ENCODE measurements around the gene BCAS2.

DNA sequence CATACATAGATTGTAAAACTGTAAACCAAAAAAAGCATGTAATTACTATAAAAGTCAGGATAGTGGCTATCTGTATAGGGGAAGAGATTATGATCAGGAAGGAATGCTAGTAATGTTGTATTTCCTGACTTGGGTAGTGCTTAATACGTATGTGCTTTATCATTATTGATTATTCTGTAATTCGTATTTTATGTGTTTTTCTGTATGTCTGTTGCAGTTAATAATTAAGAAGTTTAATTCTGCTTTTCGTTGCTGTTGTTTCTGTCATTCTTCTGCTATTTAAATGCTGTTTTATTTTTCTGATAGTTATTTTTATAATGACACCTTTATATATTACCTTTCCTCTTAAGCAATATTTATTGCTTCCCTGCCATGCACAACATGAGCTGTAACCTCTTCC, 41.1 kb downstream of the BCAS2 start:
- TF ChIP-seq, protein P1, sequence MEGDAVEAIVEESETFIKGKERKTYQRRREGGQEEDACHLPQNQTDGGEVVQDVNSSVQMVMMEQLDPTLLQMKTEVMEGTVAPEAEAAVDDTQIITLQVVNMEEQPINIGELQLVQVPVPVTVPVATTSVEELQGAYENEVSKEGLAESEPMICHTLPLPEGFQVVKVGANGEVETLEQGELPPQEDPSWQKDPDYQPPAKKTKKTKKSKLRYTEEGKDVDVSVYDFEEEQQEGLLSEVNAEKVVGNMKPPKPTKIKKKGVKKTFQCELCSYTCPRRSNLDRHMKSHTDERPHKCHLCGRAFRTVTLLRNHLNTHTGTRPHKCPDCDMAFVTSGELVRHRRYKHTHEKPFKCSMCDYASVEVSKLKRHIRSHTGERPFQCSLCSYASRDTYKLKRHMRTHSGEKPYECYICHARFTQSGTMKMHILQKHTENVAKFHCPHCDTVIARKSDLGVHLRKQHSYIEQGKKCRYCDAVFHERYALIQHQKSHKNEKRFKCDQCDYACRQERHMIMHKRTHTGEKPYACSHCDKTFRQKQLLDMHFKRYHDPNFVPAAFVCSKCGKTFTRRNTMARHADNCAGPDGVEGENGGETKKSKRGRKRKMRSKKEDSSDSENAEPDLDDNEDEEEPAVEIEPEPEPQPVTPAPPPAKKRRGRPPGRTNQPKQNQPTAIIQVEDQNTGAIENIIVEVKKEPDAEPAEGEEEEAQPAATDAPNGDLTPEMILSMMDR (IDR thresholded peaks at IDR 0.05; ENCODE audit: poor library complexity), result no peak
- TF ChIP-seq EZH2phosphoT487 (IDR thresholded peaks at IDR 0.05; ENCODE audit: low read depth, severe bottlenecking, unreplicated experiment), result no peak
